GM12878 (cell line): ENCODE data around the gene CDK17. TPM values are rescaled to one million over a fixed set of nuclear protein-coding genes. Genes with fewer than 3 reads are reported as not detected.

Experiments
- BCL11A ChIP-seq: IDR thresholded peaks from 2 replicates; pipeline ENCODE4 v1.6.1; 2011; ENCODE audit warnings: low read depth, low read length
- BMI1 ChIP-seq: fragments of 450-650 bp; IDR thresholded peaks from 2 replicates; pipeline ENCODE4 v1.6.1; 2016; ENCODE audit warnings: mild to moderate bottlenecking, moderate library complexity, borderline replicate concordance
- CBX5 ChIP-seq: sonication (generic); IDR thresholded peaks from 2 replicates; pipeline ENCODE4 v1.6.1; 2016; ENCODE audit warnings: low read depth, moderate library complexity, mild to moderate bottlenecking, inconsistent platforms
- CREM ChIP-seq: IDR thresholded peaks from 2 replicates; pipeline ENCODE4 v1.6.1; 2014; ENCODE audit warnings: antibody characterized with exemption, low read depth
- ETV6 ChIP-seq, 2 experiments: fragments of 450-650 bp in 1 of 2; IDR thresholded peaks in 1 of 2; conservative IDR thresholded peaks in 1 of 2; 2 replicates each; pipeline ENCODE4 v1.6.1; 2014; ENCODE audit warnings: antibody characterized with exemption in 1 of 2, borderline replicate concordance in 1 of 2, low read depth in 1 of 2, mild to moderate bottlenecking in 1 of 2, moderate library complexity in 1 of 2
- POLR2AphosphoS5 ChIP-seq: IDR thresholded peaks from 2 replicates; pipeline ENCODE4 v1.6.1; 2011; ENCODE audit warnings: mild to moderate bottlenecking, low read length, inconsistent platforms
- RFX5 ChIP-seq: IDR thresholded peaks from 2 replicates; pipeline ENCODE4 v1.6.1; 2011; ENCODE audit warnings: low read depth, low read length, improper control_type of control experiment
- SIN3A ChIP-seq: IDR thresholded peaks from 2 replicates; pipeline ENCODE4 v1.6.1; 2012; ENCODE audit warnings: low read depth, low read length, improper control_type of control experiment
- SREBF2 ChIP-seq: IDR thresholded peaks from 2 replicates; pipeline ENCODE4 v1.6.1; 2012; ENCODE audit warnings: mild to moderate bottlenecking, low read length
- ZZZ3 ChIP-seq: IDR thresholded peaks from 2 replicates; pipeline ENCODE4 v1.6.1; 2011; ENCODE audit warnings: low read depth; ENCODE audit not compliant: control insufficient read depth, insufficient read length
- polyA plus RNA-seq, 11 experiments: library from polyadenylated mRNA; depleted of rRNA in 4 of 11; unstranded in 6 of 11; stranded (reverse) in 5 of 11; fragments of >200 nt; fragmentation: Nextera tagmentation in 4 of 11; fragmentation: Illumina TruSeq in 1 of 11; extraction: Ambion mirVana in 4 of 11; extraction: Trizol in 1 of 11; gene quantifications; 1 replicate in 1 of 11; 2 replicates in 10 of 11; pipeline versions ENCODE4 v1.2.1 to v1.2.3, GENCODE V29; 2011 to 2016; ENCODE audit warnings: inconsistent platforms in 2 of 11, missing spikeins in 2 of 11, low read depth in 1 of 11
- total RNA-seq, 4 experiments: library from RNA; depleted of rRNA in 3 of 4; stranded (reverse); fragments of >200 nt in 3 of 4; fragmentation: Illumina TruSeq in 1 of 4; extraction: Trizol in 1 of 4; gene quantifications; 2 replicates each; pipeline versions ENCODE4 v1.2.1 to v1.2.3, GENCODE V29; 2013 to 2021
- TF ChIP-seq, protein P1 (sequence below): fragments of 450-650 bp; IDR thresholded peaks from 2 replicates; pipeline ENCODE4 v1.6.1; 2017; ENCODE audit warnings: mild to moderate bottlenecking, moderate library complexity
- TF ChIP-seq, protein P2 (sequence below): IDR thresholded peaks from 2 replicates; pipeline ENCODE4 v1.6.1; 2012; ENCODE audit warnings: low read length, inconsistent platforms
- TF ChIP-seq, protein P3 (sequence below): fragments of 450-650 bp; IDR thresholded peaks from 2 replicates; pipeline ENCODE4 v1.6.1; 2018; ENCODE audit warnings: borderline replicate concordance, mild to moderate bottlenecking; ENCODE audit not compliant: partially characterized antibody
- TF ChIP-seq, protein P4 (sequence below): IDR thresholded peaks from 2 replicates; pipeline ENCODE4 v1.6.1; 2011; ENCODE audit warnings: borderline replicate concordance, low read depth, mild to moderate bottlenecking, moderate library complexity, low read length; ENCODE audit not compliant: insufficient read depth, poor library complexity, severe bottlenecking

The CDK17 gene
- total and polyA plus RNA-seq, 10 of the 15 experiments (the other 5 are each of a cell fraction or from before 2014, with no cell fraction given), result 5.6 to 45.6 (median 18.3) TPM

DNA sequence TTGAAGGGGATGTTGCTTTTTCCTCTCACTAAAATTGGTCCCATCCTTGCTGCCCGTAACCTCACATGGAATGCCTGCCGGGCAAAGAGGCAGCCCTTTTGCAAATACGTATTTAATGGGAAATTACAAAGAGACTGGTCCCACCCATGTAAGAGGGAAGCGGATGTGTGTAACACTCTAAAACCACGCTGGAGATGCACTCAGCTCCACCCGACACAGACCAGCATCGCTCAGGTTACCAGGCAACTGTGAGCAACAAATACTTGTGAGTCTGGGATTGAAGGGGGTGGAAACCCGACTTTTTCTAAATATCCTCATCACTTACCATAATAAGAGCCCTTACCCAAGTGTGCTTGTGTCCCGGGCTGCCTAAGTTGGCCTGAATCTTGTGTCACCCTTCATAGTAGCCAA lies 158.4 kb downstream of the CDK17 start (continued):
- TF ChIP-seq, protein P1, sequence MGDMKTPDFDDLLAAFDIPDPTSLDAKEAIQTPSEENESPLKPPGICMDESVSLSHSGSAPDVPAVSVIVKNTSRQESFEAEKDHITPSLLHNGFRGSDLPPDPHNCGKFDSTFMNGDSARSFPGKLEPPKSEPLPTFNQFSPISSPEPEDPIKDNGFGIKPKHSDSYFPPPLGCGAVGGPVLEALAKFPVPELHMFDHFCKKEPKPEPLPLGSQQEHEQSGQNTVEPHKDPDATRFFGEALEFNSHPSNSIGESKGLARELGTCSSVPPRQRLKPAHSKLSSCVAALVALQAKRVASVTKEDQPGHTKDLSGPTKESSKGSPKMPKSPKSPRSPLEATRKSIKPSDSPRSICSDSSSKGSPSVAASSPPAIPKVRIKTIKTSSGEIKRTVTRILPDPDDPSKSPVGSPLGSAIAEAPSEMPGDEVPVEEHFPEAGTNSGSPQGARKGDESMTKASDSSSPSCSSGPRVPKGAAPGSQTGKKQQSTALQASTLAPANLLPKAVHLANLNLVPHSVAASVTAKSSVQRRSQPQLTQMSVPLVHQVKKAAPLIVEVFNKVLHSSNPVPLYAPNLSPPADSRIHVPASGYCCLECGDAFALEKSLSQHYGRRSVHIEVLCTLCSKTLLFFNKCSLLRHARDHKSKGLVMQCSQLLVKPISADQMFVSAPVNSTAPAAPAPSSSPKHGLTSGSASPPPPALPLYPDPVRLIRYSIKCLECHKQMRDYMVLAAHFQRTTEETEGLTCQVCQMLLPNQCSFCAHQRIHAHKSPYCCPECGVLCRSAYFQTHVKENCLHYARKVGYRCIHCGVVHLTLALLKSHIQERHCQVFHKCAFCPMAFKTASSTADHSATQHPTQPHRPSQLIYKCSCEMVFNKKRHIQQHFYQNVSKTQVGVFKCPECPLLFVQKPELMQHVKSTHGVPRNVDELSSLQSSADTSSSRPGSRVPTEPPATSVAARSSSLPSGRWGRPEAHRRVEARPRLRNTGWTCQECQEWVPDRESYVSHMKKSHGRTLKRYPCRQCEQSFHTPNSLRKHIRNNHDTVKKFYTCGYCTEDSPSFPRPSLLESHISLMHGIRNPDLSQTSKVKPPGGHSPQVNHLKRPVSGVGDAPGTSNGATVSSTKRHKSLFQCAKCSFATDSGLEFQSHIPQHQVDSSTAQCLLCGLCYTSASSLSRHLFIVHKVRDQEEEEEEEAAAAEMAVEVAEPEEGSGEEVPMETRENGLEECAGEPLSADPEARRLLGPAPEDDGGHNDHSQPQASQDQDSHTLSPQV, result no peak
- TF ChIP-seq, protein P2, sequence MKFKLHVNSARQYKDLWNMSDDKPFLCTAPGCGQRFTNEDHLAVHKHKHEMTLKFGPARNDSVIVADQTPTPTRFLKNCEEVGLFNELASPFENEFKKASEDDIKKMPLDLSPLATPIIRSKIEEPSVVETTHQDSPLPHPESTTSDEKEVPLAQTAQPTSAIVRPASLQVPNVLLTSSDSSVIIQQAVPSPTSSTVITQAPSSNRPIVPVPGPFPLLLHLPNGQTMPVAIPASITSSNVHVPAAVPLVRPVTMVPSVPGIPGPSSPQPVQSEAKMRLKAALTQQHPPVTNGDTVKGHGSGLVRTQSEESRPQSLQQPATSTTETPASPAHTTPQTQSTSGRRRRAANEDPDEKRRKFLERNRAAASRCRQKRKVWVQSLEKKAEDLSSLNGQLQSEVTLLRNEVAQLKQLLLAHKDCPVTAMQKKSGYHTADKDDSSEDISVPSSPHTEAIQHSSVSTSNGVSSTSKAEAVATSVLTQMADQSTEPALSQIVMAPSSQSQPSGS, result no peak
- TF ChIP-seq, protein P3, sequence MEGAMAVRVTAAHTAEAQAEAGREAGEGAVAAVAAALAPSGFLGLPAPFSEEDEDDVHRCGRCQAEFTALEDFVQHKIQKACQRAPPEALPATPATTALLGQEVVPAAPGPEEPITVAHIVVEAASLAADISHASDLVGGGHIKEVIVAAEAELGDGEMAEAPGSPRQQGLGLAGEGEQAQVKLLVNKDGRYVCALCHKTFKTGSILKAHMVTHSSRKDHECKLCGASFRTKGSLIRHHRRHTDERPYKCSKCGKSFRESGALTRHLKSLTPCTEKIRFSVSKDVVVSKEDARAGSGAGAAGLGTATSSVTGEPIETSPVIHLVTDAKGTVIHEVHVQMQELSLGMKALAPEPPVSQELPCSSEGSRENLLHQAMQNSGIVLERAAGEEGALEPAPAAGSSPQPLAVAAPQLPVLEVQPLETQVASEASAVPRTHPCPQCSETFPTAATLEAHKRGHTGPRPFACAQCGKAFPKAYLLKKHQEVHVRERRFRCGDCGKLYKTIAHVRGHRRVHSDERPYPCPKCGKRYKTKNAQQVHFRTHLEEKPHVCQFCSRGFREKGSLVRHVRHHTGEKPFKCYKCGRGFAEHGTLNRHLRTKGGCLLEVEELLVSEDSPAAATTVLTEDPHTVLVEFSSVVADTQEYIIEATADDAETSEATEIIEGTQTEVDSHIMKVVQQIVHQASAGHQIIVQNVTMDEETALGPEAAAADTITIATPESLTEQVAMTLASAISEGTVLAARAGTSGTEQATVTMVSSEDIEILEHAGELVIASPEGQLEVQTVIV, result no peak
- TF ChIP-seq BCL11A (no peak), POLR2AphosphoS5 (no peak), BMI1 (no peak), ETV6 (conservative IDR thresholded peaks at IDR 0.05 in 1 of 2, IDR thresholded peaks at IDR 0.05 in 1 of 2; ENCODE audit: borderline replicate concordance in 1 of 2, low read depth in 1 of 2) (no peak), CREM (no peak), CBX5 (no peak), SIN3A (no peak), ZZZ3 (no peak), RFX5 (no peak), SREBF2 (no peak)
- TF ChIP-seq, protein P4, sequence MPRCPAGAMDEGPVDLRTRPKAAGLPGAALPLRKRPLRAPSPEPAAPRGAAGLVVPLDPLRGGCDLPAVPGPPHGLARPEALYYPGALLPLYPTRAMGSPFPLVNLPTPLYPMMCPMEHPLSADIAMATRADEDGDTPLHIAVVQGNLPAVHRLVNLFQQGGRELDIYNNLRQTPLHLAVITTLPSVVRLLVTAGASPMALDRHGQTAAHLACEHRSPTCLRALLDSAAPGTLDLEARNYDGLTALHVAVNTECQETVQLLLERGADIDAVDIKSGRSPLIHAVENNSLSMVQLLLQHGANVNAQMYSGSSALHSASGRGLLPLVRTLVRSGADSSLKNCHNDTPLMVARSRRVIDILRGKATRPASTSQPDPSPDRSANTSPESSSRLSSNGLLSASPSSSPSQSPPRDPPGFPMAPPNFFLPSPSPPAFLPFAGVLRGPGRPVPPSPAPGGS, result no peak
